ENCODE data around the gene AMBN.

- TF ChIP-seq CTCF (IDR thresholded peaks at IDR 0.05; ENCODE audit: low read depth, low read length, poor library complexity, severe bottlenecking) (no peak), EZH2phosphoT487 (IDR thresholded peaks at IDR 0.05; ENCODE audit: borderline replicate concordance, low read length) (no peak)
These were observed 32.3 kb downstream of the AMBN start for GRCh38 chr4:70624226-70624793.

Measured in DOHH2 (cell line).